Left colon (tissue), 2 donors: ENCODE measurements around the gene LSM7. TPM values are rescaled to one million over a fixed set of nuclear protein-coding genes. Genes with fewer than 3 reads are reported as not detected.

Source experiments
- ATAC-seq: fragments of 200-7000 bp; cut with Tn5 transposase; one replicate; pipeline ENCODE4 v1.9.1; 2020; ENCODE audit warnings: mild to moderate bottlenecking, moderate library complexity
- DNase-seq, 2 donors: peaks; one replicate each; pipeline ENCODE4 v3.0.0-alpha.2; 2020
- intact Hi-C, 2 donors: fragments of 100-400 bp; cut with DNase I in 1 of 2; cut with micrococcal nuclease in 1 of 2; formaldehyde crosslinking; loops; one replicate each; pipeline versions ENCODE4 v1.11.2 to v1.14.0; 2022; cut with DNase I, micrococcal nuclease
- total RNA-seq, 2 donors: library from RNA; stranded (reverse); fragmentation: NEBNext Ultra II Directional; extraction: Animal tissue kit (Norgen Biotek cat#: 25700); gene quantifications; one replicate each; pipeline ENCODE4 v1.2.1, GENCODE V29; 2021
- donor health status: DM: no; HTN: no; CAD: no.
- donor health status: DM: yes; HTN: yes; CAD: no.

Gene LSM7
- total RNA-seq, 2 donors from 2014 or later: 67.1 to 101 TPM

- ATAC-seq (no peak), DNase-seq (no peak)
- intact Hi-C loops: no loop called here
Observed at GRCh38 chr19:2341244-2341751, 12.9 kb upstream of the LSM7 start.

GRCh38 chr19:2340496-2341243, 12.3 kb upstream of the LSM7 start:
- ATAC-seq (no peak), DNase-seq (no peak)
- intact Hi-C loops: no loop called here

DNA sequence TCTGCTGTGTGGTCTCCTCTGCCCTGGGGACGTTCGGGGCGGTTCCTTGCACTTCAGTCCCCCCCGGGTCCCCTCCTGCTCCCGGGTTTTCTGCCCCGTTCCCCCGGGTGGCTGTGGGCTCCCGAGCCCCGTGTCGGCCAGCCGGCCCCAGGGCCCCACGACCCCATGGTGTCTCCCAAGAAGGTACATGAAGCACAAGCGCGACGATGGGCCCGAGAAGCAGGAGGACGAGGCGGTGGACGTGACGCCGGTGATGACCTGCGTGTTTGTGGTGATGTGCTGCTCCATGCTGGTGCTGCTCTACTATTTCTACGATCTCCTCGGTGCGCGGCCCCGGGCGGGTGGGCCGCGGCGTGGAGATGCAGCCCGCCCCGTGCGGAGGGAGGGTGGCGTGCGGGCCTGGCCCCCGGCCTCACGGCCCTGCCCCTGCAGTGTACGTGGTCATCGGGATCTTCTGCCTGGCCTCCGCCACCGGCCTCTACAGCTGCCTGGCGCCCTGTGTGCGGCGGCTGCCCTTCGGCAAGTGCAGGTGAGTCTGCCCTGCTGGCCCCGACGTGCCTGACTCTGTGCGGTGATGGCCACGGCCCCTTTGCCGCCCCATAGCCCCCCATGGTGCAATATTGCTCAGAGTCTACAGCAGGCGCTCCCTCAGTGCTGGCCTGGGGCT, 11.4 kb upstream of the LSM7 start:
- no peak for ATAC-seq
- intact Hi-C loops: no loop called here
- DNase-seq: no peak

DNA sequence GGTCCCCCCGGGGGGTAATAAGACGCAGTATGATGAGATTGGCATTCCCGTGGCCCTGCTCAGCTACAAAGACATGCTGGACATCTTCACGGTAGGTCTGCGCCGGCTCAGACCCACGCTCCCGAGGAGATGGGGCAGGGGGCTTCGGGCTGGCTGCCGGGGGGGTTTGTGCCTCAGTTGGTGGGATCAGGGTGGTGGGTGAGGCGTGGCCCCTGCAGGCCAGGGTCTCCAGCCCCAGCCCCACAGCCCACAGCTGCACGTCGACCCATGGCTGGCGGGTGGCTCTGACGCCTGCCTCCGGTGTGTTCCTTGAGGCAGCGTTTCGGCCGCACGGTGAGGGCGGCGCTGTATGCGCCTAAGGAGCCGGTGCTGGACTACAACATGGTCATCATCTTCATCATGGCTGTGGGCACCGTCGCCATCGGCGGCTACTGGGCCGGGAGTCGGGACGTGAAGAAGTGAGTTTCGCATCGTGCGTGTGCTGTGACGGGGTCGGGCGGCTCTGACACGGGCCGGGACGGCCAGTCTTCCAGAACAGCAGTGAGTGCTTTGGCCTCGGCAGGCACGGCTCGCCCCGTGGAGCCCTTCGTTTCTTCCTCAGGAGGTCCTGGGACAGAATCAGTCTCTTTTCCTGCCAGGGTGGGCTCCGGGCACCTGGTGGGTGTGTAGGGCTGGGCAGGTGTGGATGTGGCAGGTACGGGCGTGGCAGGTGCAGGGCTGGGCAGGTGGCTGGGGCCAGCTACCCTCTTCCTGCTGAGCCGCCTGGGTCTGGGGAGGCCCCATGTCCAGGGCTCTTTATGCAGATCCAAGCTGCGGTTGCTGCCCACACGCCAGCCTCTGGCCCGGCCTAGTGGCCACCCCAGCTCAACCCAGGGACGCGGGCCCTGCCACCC, 10.6 kb upstream of the LSM7 start:
- DNase-seq (no peak), ATAC-seq (peak; percentile 48)
- intact Hi-C loops: no loop called here

GRCh38 chr19:2338055-2338615, 9.7 kb upstream of the LSM7 start:
- no peak for ATAC-seq
- DNase-seq: no peak
- intact Hi-C loops: no loop called here

GRCh38 chr19:2337329-2337707, 8.9 kb upstream of the LSM7 start:
- intact Hi-C loops: no loop called here
- no peak for DNase-seq
- no peak for ATAC-seq

DNA sequence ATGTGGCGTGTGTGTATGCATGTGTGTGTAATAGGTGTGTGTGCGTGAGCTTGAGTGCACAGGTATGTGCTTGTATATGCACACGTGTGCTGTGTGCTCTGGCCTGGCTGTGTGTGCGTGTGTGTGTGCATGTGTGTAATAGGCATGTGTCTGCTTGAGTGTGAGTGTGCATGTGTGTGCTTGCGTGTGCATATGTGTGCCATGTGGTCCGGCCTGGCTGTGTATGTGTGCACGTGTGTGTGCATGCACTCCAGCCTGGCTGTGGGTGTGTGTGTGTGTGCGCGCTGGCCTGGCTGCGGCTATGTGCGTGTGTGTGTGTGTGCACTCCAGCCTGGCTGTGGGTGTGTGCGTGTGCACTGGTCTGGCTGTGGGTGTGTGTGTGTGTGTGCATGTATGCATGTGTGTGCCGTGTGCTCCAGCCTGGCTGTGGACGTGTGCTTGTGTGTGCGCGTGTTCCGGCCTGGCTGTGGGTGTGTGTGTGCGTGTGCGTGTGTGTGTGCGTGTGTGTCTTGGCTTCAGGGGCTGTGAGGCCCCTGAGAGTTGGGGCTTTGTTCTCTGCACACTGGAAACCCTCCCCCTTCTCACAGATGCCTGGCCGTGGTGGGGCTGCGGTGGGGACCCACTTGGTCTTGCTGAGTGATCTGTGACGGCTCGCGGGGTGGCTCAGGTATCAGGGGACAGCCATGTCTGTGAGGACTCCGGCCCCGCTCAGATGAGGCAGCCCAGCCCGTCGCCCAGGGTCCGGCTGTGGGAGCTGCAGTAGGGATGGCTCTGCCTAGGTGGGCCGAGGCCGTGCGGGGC, 8.3 kb upstream of the LSM7 start:
- ATAC-seq (no peak), DNase-seq (no peak)
- intact Hi-C loops: no loop called here

DNA sequence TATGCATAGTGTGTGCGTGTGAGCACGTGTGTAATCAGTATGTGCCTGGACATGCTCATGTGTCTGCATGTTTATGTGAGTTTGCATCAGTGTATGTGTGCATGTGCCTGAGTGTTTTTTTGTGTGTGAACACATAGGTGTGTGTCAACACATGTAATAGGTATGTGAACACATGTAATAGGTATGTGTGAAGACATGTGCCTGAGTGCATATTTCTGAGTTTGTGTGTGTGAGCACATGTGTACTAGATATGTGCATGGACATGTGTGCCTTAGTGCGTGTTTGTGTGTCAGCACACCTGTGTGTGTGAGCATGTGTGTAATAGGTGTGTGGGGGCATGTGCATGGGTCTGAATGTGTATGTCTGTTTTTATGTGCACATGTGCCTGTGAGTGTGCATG, 7.5 kb upstream of the LSM7 start:
- intact Hi-C loops: no loop called here
- ATAC-seq: no peak
- no peak for DNase-seq

- DNase-seq (no peak), ATAC-seq (no peak)
- intact Hi-C loops: no loop called here
Observed at GRCh38 chr19:2334986-2335846, 6.8 kb upstream of the LSM7 start.

GRCh38 chr19:2334426-2334825, 6.0 kb upstream of the LSM7 start:
- intact Hi-C loops: no loop called here
- no peak for DNase-seq

DNA sequence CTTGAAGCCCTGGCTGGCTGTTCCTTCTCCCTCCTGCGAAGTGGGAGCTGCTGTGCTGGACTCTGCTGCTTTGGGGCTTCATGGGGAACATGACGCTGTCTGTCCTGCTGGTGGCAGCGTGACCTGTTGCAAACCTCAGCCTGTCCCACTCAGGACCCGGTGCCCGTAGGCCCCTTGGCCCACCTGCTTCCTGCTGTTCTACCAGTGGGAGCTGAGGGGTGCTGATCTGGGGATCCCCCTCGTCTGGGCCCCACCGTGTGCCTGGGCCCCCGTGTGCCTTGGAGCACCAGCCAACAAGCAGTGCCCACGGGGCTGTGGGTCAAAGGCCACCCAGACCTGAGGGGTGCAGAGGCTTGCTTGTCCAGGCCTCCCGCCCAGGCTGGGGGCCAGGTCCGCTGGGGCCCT, 5.4 kb upstream of the LSM7 start:
- intact Hi-C loops: no loop called here

More at GRCh38 chr19:2334426-2334825, 6.0 kb upstream of the LSM7 start:
- ATAC-seq: no peak

GRCh38 chr19:2333027-2333806, 4.8 kb upstream of the LSM7 start:
- DNase-seq (peak; percentile 79 to 83), ATAC-seq (peak; percentile 34)
- intact Hi-C loops: no loop called here

More for the DNA sequence above, 5.4 kb upstream of the LSM7 start:
- no peak for ATAC-seq
- DNase-seq: no peak

- DNase-seq: peak; percentile 68
- ATAC-seq: peak; percentile 24
- intact Hi-C loops: no loop called here
Observed at GRCh38 chr19:2332341-2333026, 4.1 kb upstream of the LSM7 start.

GRCh38 chr19:2331601-2332246, 3.3 kb upstream of the LSM7 start:
- intact Hi-C loops: no loop called here
- DNase-seq: no peak
- no peak for ATAC-seq

- peak; percentile 91 to 94 for DNase-seq
- peak; percentile 72 for ATAC-seq
- intact Hi-C loops: no loop called here
Observed at GRCh38 chr19:2330632-2331284, 2.4 kb upstream of the LSM7 start.
